Measurements from ENCODE around the gene A1CF.

DNA sequence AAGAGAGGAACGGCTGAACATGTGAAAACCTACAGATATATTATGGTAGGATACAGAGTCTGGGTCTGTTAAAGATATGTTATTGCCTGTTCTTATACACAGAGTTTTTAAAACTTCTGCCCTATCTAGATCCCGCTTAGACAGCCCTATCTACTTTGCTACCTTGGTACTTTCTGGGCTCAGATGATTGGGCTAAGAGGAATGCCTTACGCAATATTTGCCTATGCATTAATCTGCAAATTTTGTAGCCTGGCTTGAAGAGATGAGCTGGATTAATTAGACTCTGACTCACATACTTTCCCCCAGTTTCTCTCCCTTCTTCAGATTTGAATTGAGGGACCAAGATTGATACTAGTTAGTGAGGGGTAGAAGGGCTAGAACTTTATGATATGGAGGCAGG lies 33.6 kb upstream of the A1CF start:
- TF ChIP-seq, protein P1, sequence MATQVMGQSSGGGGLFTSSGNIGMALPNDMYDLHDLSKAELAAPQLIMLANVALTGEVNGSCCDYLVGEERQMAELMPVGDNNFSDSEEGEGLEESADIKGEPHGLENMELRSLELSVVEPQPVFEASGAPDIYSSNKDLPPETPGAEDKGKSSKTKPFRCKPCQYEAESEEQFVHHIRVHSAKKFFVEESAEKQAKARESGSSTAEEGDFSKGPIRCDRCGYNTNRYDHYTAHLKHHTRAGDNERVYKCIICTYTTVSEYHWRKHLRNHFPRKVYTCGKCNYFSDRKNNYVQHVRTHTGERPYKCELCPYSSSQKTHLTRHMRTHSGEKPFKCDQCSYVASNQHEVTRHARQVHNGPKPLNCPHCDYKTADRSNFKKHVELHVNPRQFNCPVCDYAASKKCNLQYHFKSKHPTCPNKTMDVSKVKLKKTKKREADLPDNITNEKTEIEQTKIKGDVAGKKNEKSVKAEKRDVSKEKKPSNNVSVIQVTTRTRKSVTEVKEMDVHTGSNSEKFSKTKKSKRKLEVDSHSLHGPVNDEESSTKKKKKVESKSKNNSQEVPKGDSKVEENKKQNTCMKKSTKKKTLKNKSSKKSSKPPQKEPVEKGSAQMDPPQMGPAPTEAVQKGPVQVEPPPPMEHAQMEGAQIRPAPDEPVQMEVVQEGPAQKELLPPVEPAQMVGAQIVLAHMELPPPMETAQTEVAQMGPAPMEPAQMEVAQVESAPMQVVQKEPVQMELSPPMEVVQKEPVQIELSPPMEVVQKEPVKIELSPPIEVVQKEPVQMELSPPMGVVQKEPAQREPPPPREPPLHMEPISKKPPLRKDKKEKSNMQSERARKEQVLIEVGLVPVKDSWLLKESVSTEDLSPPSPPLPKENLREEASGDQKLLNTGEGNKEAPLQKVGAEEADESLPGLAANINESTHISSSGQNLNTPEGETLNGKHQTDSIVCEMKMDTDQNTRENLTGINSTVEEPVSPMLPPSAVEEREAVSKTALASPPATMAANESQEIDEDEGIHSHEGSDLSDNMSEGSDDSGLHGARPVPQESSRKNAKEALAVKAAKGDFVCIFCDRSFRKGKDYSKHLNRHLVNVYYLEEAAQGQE (IDR thresholded peaks at IDR 0.05; ENCODE audit: insufficient read depth in 1 of 2, low read depth in 2 of 2, low read length in 1 of 2): no peak
- TF ChIP-seq, protein P2, sequence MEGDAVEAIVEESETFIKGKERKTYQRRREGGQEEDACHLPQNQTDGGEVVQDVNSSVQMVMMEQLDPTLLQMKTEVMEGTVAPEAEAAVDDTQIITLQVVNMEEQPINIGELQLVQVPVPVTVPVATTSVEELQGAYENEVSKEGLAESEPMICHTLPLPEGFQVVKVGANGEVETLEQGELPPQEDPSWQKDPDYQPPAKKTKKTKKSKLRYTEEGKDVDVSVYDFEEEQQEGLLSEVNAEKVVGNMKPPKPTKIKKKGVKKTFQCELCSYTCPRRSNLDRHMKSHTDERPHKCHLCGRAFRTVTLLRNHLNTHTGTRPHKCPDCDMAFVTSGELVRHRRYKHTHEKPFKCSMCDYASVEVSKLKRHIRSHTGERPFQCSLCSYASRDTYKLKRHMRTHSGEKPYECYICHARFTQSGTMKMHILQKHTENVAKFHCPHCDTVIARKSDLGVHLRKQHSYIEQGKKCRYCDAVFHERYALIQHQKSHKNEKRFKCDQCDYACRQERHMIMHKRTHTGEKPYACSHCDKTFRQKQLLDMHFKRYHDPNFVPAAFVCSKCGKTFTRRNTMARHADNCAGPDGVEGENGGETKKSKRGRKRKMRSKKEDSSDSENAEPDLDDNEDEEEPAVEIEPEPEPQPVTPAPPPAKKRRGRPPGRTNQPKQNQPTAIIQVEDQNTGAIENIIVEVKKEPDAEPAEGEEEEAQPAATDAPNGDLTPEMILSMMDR (IDR thresholded peaks at IDR 0.05): no peak

Measured in Panc1 (cell line).